ENCODE results near the gene NCCRP1. TPM values are rescaled to one million over a fixed set of nuclear protein-coding genes. Genes with fewer than 3 reads are reported as not detected.

Gene NCCRP1
- polyA plus RNA-seq, 1 of the 3 experiments (the other 2 are of a cell fraction): not detected

DNA sequence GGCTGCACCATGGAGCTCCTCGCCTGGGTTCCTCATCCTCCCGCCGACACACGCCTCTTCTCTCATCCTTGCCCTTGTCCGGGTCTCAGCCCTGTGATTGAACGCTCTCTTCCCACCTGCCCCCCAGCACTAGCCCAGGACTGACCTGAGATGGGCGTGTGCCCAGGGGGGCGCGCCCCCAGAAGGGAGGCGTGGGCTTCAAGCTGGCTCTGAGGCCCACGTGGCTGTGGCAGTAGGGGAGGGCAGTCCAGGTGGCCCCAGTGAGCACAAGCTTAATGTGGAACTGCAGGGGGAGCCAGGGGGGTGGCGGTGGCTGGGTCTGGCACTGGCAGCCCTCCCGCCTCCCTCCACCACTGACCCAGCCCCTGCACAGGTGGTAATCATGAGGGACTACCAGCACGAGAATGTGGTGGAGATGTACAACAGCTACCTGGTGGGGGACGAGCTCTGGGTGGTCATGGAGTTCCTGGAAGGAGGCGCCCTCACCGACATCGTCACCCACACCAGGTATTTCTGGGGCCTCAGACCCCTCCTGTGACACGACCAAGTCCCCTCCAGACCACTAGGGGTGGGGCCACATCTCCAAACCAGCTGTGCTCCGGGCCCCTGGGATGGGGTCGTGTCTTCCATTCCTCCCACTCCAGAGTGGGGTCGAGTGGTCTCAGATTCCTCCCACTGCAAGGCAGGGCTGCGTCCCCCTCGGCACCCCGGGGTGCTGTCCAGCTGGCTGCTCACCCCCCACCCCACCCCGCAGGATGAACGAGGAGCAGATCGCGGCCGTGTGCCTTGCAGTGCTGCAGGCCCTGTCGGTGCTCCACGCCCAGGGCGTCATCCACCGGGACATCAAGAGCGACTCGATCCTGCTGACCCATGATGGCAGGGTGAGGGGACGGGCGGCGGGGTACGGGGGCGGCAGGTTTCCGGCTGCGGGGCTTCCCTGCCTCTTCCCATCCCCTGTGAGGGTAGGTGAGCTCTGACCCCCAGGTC lies 21.9 kb upstream of the NCCRP1 start:
- ChIA-PET POLR2A (no interaction called here), CTCF (interaction anchor here (0.6 to 5.2 kb wide), 6 partner anchors 8 to 64 kb away, joined by 3 to 37 read pairs (median 7); no protein-coding TSS in a partner anchor)
- Histone ChIP-seq H3K4me3 (ENCODE audit: low read depth in 2 of 2, low read length in 1 of 2) (no peak overlapping the region), H2AFZ (ENCODE audit: low read depth) (no peak overlapping the region), H3K79me2 (ENCODE audit: insufficient read depth) (no peaks in the 10 kb centered on the region), H3K9me3 (no peaks in the 10 kb centered on the region), H3K9me2 (no peaks in the 10 kb centered on the region), H3K4me1 (ENCODE audit: control insufficient read depth in 1 of 2, insufficient read depth in 2 of 2, low read depth in 1 of 2, low read length in 1 of 2) (peaks cover 0 to 43% of the 10 kb centered on the region in 2 experiments; a peak in 1 of 4 replicates), H3K27me3 (ENCODE audit: insufficient read depth) (no peaks in the 10 kb centered on the region), H3K36me3 (replicated peaks in 1 of 2; ENCODE audit: control insufficient read depth in 1 of 2, insufficient read depth in 2 of 2, low read length in 1 of 2) (peaks cover 4 to 45% of the 10 kb centered on the region in 2 experiments), H3F3A (replicated peaks; ENCODE audit: insufficient read depth) (no peaks in the 10 kb centered on the region), H3K27ac (ENCODE audit: low read depth in 2 of 2, low read length in 1 of 2) (no peak overlapping the region; a peak in 1 of 4 replicates), H3K4me2 (no peak overlapping the region), H3K9ac (no peak overlapping the region), H4K20me1 (ENCODE audit: insufficient read depth) (no peaks in the 10 kb centered on the region)
- no peak for DNase-seq
- no peak for TF ChIP-seq NRF1 (IDR thresholded peaks at IDR 0.05; ENCODE audit: low read depth, low read length)
- 94% methylated on average over 27 of the region's 43 CpGs for WGBS (ENCODE audit: low lambda C conversion rate)

DNA sequence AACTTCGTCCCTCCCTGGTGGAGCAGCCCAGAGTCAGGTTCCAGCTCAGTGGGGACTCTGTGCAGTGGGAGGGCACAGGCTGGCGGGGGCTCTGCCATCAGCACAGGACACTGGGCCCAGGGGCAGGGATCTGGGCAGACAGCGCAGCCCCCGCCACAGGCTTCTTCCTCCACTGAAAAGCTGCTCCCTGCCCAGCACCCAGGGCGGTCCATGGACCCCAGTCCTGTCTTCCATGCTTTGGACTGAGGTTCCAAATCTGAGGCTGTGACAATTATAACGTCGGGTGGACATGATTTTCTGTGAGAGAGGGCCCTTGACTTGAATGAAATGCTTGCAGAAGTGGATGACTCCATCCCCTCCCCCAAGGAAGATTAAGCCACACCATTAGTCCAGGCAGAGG lies 21.2 kb upstream of the NCCRP1 start:
- Histone ChIP-seq H4K20me1 (ENCODE audit: insufficient read depth) (no peaks in the 10 kb centered on the region), H2AFZ (ENCODE audit: low read depth) (no peak overlapping the region), H3K4me2 (no peak overlapping the region), H3K27ac (ENCODE audit: low read depth in 2 of 2, low read length in 1 of 2) (peak overlapping the region in 1 of 2 experiments; percentile 34; a peak in 1 of 4 replicates), H3K9me3 (no peaks in the 10 kb centered on the region), H3K9ac (no peak overlapping the region), H3K4me3 (ENCODE audit: low read depth in 2 of 2, low read length in 1 of 2) (no peak overlapping the region), H3K9me2 (no peaks in the 10 kb centered on the region), H3F3A (replicated peaks; ENCODE audit: insufficient read depth) (no peaks in the 10 kb centered on the region), H3K4me1 (ENCODE audit: control insufficient read depth in 1 of 2, insufficient read depth in 2 of 2, low read depth in 1 of 2, low read length in 1 of 2) (peaks cover 0 to 41% of the 10 kb centered on the region in 2 experiments; a peak in 1 of 4 replicates), H3K36me3 (replicated peaks in 1 of 2; ENCODE audit: control insufficient read depth in 1 of 2, insufficient read depth in 2 of 2, low read length in 1 of 2) (peaks cover 4 to 42% of the 10 kb centered on the region in 2 experiments), H3K79me2 (ENCODE audit: insufficient read depth) (no peaks in the 10 kb centered on the region), H3K27me3 (ENCODE audit: insufficient read depth) (no peaks in the 10 kb centered on the region)
- CTCF ChIA-PET: interaction anchor here (1.5 to 5.2 kb wide), 4 partner anchors 12 to 65 kb away, joined by 3 to 37 read pairs (median 12); no protein-coding TSS in a partner anchor
- WGBS (ENCODE audit: low lambda C conversion rate): 94% methylated on average over 4 of the region's 7 CpGs
- TF ChIP-seq FOXM1 (IDR thresholded peaks at IDR 0.05; ENCODE audit: low read depth): no peak
- no peak for TF ChIP-seq NFIC (IDR thresholded peaks at IDR 0.05; ENCODE audit: borderline replicate concordance)
- no peak for TF ChIP-seq EP300 (IDR thresholded peaks at IDR 0.05; ENCODE audit: borderline replicate concordance in 1 of 2, low read depth in 1 of 2, low read length in 1 of 2)
- no peak for TF ChIP-seq JUND (IDR thresholded peaks at IDR 0.05)
- no peak for TF ChIP-seq SIN3A (IDR thresholded peaks at IDR 0.05; ENCODE audit: borderline replicate concordance, low read depth, low read length)
- no peak for TF ChIP-seq MEF2A (IDR thresholded peaks at IDR 0.05; ENCODE audit: borderline replicate concordance, low read depth)
- TF ChIP-seq, protein P1, sequence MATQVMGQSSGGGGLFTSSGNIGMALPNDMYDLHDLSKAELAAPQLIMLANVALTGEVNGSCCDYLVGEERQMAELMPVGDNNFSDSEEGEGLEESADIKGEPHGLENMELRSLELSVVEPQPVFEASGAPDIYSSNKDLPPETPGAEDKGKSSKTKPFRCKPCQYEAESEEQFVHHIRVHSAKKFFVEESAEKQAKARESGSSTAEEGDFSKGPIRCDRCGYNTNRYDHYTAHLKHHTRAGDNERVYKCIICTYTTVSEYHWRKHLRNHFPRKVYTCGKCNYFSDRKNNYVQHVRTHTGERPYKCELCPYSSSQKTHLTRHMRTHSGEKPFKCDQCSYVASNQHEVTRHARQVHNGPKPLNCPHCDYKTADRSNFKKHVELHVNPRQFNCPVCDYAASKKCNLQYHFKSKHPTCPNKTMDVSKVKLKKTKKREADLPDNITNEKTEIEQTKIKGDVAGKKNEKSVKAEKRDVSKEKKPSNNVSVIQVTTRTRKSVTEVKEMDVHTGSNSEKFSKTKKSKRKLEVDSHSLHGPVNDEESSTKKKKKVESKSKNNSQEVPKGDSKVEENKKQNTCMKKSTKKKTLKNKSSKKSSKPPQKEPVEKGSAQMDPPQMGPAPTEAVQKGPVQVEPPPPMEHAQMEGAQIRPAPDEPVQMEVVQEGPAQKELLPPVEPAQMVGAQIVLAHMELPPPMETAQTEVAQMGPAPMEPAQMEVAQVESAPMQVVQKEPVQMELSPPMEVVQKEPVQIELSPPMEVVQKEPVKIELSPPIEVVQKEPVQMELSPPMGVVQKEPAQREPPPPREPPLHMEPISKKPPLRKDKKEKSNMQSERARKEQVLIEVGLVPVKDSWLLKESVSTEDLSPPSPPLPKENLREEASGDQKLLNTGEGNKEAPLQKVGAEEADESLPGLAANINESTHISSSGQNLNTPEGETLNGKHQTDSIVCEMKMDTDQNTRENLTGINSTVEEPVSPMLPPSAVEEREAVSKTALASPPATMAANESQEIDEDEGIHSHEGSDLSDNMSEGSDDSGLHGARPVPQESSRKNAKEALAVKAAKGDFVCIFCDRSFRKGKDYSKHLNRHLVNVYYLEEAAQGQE (IDR thresholded peaks at IDR 0.05; ENCODE audit: low read depth, low read length): no peak
- no peak for TF ChIP-seq CHD2 (IDR thresholded peaks at IDR 0.05; ENCODE audit: low read length, partially characterized antibody)
- TF ChIP-seq RXRA (IDR thresholded peaks at IDR 0.05; ENCODE audit: borderline replicate concordance, low read depth): no peak
- no peak for TF ChIP-seq NRF1 (IDR thresholded peaks at IDR 0.05; ENCODE audit: low read depth, low read length)
- TF ChIP-seq, protein P2, sequence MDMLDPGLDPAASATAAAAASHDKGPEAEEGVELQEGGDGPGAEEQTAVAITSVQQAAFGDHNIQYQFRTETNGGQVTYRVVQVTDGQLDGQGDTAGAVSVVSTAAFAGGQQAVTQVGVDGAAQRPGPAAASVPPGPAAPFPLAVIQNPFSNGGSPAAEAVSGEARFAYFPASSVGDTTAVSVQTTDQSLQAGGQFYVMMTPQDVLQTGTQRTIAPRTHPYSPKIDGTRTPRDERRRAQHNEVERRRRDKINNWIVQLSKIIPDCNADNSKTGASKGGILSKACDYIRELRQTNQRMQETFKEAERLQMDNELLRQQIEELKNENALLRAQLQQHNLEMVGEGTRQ (IDR thresholded peaks at IDR 0.05; ENCODE audit: borderline replicate concordance, low read depth, low read length): no peak
- POLR2A ChIA-PET: no interaction called here
- no peak for DNase-seq
